IPS-20b (cell line): Measurements from ENCODE around the gene MISFA.
"Not testable (repeated sequence)": the region's sequence is repeated elsewhere in the genome, so short reads cannot be mapped to it uniquely, and the experiment has no call there.

Experiments
- H3K27ac ChIP-seq: one replicate; pipeline ENCODE4 v1.5.1; 2013; ENCODE audit warnings: low read length
- H3K27me3 ChIP-seq: 2 replicates; pipeline ENCODE4 v1.6.1; 2013; ENCODE audit warnings: mild to moderate bottlenecking, low read length, inconsistent platforms; ENCODE audit not compliant: insufficient read depth
- H3K36me3 ChIP-seq: 2 replicates; pipeline ENCODE4 v1.6.1; 2013; ENCODE audit warnings: low read depth, mild to moderate bottlenecking, inconsistent platforms, low read length, moderate library complexity; ENCODE audit not compliant: insufficient read depth
- H3K4me1 ChIP-seq: 2 replicates; pipeline ENCODE4 v1.6.1; 2013; ENCODE audit warnings: mild to moderate bottlenecking, control low read depth, inconsistent platforms, low read length, moderate library complexity; ENCODE audit not compliant: insufficient read depth
- H3K4me3 ChIP-seq: 2 replicates; pipeline ENCODE4 v1.5.1; 2013; ENCODE audit warnings: mild to moderate bottlenecking, low read length, inconsistent platforms
- H3K9ac ChIP-seq: 2 replicates; pipeline ENCODE4 v1.6.1; 2013; ENCODE audit warnings: low read depth, mild to moderate bottlenecking, inconsistent platforms, low read length, moderate library complexity
- H3K9me3 ChIP-seq: 2 replicates; pipeline ENCODE4 v1.6.1; 2013; ENCODE audit warnings: mild to moderate bottlenecking, low read depth, low read length, inconsistent platforms; ENCODE audit not compliant: insufficient read depth

MISFA gene

GRCh38 chr11:18624161-18624560 is 24.6 kb downstream of the MISFA start:
- H3K9me3 ChIP-seq = no peaks in the 10 kb centered on the region
- no peaks in the 10 kb centered on the region for H3K36me3 ChIP-seq
- H3K27ac ChIP-seq = no peak overlapping the region
- H3K4me3 ChIP-seq = no peak overlapping the region
- no peaks in the 10 kb centered on the region for H3K27me3 ChIP-seq
- no peaks in the 10 kb centered on the region for H3K4me1 ChIP-seq
- no peak overlapping the region for H3K9ac ChIP-seq

DNA sequence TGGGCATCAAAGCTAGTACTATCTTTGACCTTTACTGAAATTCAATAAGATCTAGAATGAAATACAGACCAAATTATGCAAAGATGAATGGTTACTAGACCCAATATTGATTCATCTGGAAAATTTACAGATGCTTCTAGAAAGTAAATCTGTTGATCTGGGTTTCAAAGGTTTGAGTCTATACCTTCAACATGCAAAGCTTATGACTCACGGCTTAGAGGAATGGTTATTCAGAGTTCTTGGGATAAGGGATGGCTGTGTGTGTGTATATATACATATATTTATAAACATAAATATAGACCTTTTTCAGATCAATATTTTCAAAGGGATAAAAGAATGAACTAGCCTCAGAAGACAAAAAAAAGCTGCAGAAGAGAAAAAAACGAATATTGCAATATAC is 33.3 kb downstream of the MISFA start:
- no peaks in the 10 kb centered on the region for H3K9me3 ChIP-seq
- no peaks in the 10 kb centered on the region for H3K36me3 ChIP-seq
- no peak overlapping the region for H3K27ac ChIP-seq
- peaks cover 6% of the 10 kb centered on the region; the same call in 1 of the 2 replicates for H3K4me1 ChIP-seq
- peak overlapping the region; percentile 99 for H3K4me3 ChIP-seq
- H3K27me3 ChIP-seq = no peaks in the 10 kb centered on the region
- peak overlapping the region; percentile 90; the same call in 1 of the 2 replicates for H3K9ac ChIP-seq

GRCh38 chr11:18633256-18634139 is 33.9 kb downstream of the MISFA start:
- Histone ChIP-seq H3K4me1 (peaks cover 6% of the 10 kb centered on the region; the same call in 1 of the 2 replicates), H3K9me3 (no peaks in the 10 kb centered on the region), H3K9ac (peak overlapping the region; percentile 90), H3K4me3 (peak overlapping the region; percentile 99), H3K27me3 (no peaks in the 10 kb centered on the region), H3K27ac (no peak overlapping the region), H3K36me3 (no peaks in the 10 kb centered on the region)

DNA sequence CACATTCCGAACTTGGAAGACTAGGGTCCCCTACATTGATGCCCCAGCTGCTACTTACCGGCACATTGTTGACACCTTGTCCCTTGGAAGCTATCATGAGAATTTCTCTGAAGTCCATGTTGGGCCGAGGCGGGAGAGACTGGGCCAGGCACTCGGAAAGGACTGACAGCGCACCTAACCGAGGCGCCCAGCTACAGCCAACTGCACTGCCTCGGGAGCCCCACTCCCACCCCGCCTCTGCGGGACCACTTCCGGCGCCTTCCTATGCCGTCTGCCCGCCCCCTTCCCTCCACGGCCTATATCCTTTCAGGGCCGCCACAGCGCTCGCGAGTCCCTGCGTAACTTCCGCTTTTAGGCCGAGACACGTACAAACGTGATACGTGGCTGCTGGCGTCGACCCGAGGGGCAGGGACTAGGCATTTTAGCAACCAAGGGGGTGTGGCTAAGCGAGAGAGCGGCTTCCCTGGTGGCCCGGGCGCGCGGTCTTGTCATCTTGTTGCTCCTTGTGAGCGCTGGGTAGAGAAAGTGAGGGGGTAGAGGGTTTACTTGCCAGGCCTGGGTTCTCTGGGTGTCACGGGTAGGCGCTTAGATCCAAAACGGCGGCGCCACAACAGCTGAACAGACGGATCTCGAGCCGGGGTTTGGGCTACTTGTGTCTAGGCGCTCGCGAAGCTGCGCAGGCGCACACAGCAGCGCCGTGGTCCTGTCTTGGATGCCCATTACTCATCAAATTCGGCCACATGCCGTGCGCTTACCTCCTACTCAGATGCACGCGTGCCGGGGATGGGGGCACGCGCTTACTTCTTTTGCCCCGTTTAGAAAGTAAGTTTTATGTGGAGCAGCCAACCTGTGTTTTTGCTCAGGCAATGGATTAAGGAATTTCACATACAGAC is 34.8 kb downstream of the MISFA start, which contains the start of gene SPTY2D1:
SPTY2D1 (minus strand) TSS at position 203 of the 893 bp plus-strand sequence; CDS start at position 118, 85 bp downstream.
- Histone ChIP-seq H3K4me3 (peak within 1 kb of the TSS; percentile 99), H3K36me3 (no peaks in the 10 kb centered on the region), H3K4me1 (peaks cover 6% of the 10 kb centered on the region; the same call in 1 of the 2 replicates), H3K27ac (peak within 1 kb of the TSS; percentile 81), H3K9me3 (no peaks in the 10 kb centered on the region), H3K9ac (peak within 1 kb of the TSS; percentile 90), H3K27me3 (no peaks in the 10 kb centered on the region)

DNA sequence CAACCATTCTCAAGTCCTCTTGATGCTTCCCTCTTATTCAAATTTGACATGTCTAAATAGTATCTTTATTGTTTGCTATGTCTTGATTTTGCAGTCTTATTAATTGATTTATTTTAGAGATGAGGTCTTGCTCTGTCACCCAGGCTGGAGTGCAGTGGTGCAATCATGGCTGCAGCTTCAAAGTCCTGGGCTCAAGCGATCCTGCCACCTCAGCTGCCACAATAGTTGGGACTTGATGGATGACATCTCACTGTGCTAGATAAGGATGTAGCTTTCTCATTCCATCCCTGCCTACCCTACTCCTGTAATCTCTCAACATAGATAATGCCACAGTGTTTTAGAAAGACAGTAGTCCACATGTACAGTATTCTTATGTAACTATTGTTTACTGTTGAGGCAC is 42.1 kb downstream of the MISFA start:
- Histone ChIP-seq H3K9me3 (no peaks in the 10 kb centered on the region), H3K4me3 (no peak overlapping the region), H3K27me3 (no peaks in the 10 kb centered on the region), H3K36me3 (no peaks in the 10 kb centered on the region), H3K9ac (no peak overlapping the region), H3K4me1 (no peaks in the 10 kb centered on the region), H3K27ac (no peak overlapping the region)

DNA sequence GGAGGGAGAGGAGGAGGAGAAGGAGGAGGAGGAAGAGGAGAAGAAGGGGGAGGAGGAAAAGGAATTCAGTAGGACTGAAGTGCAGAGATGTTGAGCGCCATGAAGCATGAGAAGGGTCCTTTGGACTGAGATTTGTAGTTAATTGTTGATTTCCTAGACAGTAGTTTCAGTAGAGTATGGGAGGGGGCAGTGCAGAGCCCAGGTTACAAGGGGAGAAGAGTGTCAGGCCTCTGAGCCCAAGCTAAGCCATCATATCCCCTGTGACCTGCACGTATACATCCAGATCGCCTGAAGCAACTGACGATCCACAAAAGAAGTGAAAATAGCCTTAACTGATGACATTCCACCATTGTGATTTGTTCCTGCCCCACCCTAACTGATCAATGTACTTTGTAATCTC is 43.4 kb downstream of the MISFA start:
- H3K36me3 ChIP-seq, H3K9ac ChIP-seq, H3K4me3 ChIP-seq, H3K27me3 ChIP-seq, H3K9me3 ChIP-seq, H3K4me1 ChIP-seq, H3K27ac ChIP-seq: not testable (repeated sequence)

DNA sequence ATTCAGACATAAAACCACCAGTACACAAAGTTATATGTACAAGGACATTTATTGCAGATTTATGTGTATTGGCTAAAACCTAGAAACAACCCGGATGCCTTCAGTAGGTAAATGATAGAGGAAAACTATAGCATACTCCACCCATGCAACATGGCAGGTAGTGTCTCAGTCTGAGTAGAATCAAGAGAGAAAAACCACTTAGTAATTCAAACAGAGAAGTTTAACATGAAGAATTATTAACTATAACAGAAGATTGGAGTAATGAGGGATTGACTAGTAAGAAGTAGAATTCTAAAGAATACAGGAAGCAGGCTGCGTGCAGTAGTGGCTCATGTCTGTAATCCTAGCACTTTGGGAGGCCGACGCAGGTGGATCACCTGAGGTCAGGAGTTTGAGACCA is 50.8 kb downstream of the MISFA start:
- Histone ChIP-seq H3K27me3 (no peaks in the 10 kb centered on the region), H3K4me1 (no peaks in the 10 kb centered on the region), H3K9ac (no peak overlapping the region), H3K36me3 (no peaks in the 10 kb centered on the region), H3K9me3 (no peaks in the 10 kb centered on the region), H3K4me3 (no peak overlapping the region), H3K27ac (no peak overlapping the region)

- no peak overlapping the region for H3K27ac ChIP-seq
- no peak overlapping the region; the same call in 1 of the 2 replicates for H3K4me3 ChIP-seq
- H3K27me3 ChIP-seq = no peaks in the 10 kb centered on the region
- H3K9me3 ChIP-seq = no peaks in the 10 kb centered on the region
- H3K9ac ChIP-seq = peak overlapping the region; percentile 10; the same call in 1 of the 2 replicates
- H3K4me1 ChIP-seq = no peaks in the 10 kb centered on the region
- no peaks in the 10 kb centered on the region for H3K36me3 ChIP-seq
These were observed 51.4 kb downstream of the MISFA start for GRCh38 chr11:18650859-18651557.
